Activated CD4-positive, alpha-beta T cell treated with anti-CD3 and anti-CD28 coated beads, Interleukin-2, amount 50 U/mL, for 16 hours (primary cell): ENCODE data around the gene SORCS2.

Experiments used
- DNase-seq: peaks from one replicate; pipeline ENCODE4 v3.0.0-alpha.2; 2020

The SORCS2 gene

DNA sequence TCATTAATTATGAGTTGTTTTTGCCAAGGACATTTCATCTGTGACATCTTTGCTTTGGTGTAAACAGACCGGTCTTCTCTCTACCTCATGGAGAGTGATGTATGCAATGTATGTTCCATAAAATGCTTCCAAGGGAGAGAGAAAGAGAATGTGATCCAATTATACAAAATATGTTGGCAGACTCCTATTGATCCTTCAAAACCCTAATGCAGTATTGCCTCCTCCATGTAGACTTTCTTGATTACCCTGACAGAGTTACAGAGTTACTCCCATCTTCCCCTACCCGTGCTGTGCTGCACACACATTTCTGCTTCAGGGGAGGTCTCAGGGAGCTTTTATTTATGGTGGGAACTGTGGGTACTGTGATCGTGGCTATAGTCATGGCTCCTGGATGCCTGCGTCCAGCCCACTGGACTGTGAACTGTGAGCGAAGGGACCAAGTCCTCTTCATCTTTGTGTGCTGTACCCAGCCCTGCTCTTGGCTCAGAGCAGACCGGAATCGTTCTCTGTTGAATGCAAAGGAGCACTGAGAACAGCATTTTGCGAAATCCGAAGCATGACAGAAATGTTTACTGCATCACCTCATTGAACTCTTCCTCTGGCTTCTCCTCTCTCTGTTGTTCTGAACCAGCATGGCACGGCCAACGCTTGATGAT lies 32.7 kb downstream of the SORCS2 start:
- DNase-seq: no peak

DNA sequence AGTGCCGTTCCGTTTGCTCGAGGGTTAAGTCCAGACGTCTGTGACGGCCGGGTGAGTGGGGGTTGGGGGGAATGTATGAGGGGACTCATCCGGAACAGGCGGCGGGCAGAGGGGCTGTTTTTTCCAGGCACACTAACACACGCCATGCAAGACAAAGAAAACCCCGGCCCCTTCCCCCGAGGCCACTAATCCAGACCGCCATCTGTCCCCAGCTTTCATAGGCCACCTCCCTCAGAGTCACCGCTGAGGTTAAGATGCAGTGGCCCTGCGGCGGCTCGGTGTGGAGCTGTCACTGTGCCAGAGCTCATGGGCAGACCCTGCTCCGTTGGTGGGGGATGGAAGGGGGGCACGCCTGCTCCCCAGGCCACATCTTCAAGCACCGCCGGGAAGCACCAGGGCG lies 34.1 kb downstream of the SORCS2 start:
- DNase-seq: no peak

DNA sequence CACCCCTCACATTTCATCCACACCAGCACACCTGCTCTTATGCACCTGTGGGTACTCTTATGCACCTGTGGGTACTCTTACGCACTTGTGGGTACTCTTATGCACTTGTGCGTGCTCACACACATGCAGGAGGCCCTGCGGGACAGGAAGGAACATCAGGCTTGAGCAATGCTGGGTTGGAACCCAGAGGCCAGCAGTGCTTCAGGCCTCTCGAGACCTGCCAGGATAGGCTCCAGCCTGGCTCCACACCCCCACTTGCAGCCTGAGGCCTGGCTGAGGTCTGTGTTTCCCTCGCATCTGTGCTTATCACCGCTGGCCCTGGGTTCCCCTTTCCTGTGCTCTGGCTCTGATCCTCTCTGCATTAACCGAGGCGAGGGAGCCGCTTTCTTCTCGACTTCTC lies 34.7 kb downstream of the SORCS2 start:
- DNase-seq: no peak

DNA sequence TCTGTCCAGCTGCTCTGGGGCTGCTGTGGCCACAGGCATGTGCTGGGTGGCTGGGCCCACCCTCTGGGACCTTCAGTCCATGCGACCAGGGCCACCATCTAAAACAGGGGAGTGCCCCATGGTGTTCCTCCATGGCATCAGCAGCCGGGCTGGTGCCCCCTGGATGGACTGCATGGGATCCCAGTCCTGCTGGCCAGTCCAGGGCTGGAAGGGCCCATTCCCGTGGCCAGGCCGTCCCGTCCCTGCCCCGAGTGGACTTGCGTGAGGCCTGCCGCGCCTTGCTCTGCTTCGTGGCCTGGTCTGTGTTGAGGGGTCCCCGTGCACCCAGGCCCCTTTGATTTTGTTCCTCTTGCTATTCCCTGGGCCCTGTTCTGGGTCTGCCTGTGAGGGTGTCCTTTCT lies 36.4 kb downstream of the SORCS2 start:
- DNase-seq: no peak

DNA sequence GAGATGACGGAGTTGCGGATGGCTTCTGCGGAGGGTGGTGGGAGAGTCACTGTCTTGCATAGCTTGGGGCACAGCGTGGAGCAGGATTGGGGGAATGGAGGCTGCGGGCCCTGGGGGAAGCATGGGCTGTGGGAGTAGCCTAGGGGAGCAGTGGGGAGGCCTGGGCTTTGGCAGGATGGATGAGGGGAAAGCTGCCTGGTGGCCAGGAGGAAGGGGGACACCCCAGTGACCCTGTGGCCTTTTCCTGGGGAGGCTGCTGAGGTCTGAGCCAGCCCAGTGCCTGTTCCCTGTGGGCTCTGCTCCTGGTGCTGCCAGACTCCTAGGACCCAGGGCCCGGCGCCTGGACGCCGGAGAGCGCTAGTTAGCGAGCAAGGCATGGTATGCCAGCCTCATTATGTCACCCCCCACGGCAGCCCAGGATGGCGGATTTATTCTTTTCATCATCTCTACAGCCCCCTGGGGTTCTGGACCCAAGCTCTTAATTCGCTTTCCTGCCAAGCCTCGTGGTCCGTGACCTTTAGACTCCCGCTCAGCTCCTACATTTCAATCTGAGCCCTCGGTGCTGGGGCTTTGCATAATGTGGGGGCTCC lies 39.8 kb downstream of the SORCS2 start:
- no peak for DNase-seq

DNA sequence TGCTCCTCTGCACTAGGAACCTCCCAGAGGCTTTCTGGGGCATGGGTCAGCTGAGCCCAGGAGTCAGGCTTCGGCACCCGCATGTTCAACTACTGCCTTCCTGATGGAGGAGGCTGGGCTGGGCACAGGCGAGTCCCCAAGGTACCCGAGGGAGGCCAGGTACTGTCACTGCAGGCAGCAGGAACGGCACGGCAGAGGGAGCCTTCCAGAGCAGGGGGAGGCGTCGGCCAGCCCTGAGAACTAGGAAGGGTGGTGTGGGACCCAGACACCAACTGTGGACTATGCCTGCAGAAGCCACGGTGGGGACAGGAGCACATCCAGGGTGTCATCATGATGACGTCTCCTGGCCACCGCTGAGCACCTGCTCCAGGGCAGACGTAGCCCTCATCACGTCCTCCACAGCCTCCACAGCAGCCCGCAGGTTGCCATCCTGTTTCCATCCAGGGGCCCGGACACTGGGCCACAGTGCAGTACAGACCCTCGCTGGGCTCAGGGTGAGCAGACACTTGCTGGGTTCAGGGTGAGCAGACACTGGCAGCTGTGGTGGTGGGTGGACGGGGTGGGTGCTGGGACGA lies 40.8 kb downstream of the SORCS2 start:
- DNase-seq: no peak

DNA sequence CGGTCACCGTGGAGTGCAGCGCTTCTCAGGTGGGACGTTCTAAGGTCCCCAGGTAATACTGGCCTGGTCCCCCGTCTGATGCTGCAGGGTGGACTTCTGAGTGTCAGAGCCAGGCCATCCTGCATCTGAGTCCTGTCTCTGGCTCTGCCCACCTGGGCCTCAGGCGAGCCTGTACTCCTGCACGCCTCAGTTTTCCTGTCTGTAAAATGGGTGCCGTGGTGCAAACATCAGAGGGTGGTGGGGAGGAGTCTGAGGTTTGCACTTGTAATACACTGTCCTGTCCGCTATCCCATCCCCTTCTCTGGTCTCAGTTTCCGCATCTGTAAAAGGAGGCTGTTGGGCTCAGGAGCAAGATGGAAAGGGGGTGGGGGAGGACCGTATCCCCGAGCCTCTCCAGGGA lies 41.3 kb downstream of the SORCS2 start:
- DNase-seq: no peak

DNA sequence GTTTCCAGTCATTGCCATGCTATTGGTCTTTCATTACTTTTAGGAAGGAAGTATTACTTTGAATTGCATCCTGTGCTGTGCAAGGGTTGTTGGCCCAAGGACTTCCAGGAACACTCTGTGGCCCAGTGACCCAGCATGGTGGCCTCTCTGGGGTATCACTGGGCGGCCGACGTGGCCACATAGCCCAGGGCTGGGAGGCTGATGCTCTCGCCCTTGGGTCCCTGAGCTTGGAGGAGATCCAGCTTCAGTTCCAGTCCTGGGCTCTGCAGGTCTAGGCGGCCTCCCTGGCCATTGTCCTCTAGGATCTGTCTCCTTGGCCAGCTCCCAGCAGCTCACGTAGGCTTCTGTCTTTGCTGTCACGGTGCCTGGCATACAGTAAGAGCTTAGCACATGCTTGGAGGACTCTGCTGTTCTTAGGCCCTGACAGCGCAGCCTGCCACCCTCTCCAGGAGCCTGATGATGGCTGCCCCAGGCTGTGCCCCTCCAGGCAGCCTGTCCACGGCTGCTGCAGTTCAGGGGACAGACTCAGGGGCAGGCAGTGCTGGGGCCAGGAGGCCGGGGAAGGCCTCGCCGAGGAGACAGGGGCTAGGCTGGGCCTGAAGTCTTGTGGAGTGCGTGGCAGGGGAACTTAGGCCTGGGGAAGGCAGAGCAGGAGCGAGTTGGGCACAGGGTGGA lies 42.2 kb downstream of the SORCS2 start:
- DNase-seq: no peak

DNA sequence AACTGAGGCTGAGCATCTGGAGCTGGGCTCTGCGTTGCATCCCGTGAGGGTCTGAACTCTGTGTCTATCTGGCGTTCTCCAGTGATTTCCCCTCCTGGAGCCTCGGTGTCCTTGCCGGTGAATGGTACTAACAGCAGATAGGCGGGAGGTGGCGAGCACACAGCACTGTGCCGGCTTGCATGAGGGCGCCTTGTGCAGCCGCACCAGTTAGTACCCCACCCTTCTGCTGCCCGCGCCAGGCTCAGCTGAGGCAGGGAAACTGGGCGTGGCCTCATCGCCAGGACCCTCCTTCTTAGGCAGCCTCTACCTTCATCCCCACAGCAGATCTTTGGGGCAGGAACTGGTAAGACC lies 42.7 kb downstream of the SORCS2 start:
- no peak for DNase-seq

DNA sequence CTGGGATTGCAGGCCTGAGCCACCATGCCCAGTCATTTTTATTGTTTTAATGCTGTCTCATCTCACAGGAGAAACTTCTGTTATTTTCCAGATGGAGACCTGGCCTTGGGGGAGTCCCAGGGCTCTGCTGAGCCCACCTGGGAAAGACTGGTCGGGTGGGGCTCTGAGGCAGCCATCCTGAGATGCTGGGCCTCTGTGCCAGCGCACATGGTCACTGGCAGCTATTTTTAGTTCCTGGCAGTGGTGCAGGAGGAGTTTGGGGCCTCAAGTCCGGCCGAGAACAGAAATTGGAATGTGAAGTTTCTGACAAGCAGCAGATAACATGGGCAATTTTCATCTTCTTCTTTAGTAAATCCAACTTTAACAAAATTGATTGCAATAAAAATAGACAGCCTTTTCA lies 44.5 kb downstream of the SORCS2 start:
- DNase-seq: no peak

DNA sequence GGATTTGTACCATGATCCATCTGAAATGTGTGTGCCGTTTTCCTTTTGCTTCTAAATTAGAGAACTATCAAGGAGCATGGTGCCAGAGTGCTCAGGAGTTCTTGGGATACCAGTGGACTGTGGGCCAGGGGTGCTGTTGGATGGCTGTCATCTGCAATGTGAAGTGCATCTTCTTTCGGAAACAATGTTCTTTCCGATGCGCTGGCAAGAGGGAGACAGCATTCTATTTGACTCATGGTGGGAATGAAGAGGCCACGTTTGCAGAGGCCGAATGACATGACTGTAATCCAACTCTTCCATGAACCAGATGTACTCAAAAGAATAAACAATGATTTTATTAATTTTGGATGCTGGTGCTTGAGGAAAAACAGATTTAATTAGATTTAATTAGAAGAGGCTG lies 45.5 kb downstream of the SORCS2 start:
- no peak for DNase-seq

DNA sequence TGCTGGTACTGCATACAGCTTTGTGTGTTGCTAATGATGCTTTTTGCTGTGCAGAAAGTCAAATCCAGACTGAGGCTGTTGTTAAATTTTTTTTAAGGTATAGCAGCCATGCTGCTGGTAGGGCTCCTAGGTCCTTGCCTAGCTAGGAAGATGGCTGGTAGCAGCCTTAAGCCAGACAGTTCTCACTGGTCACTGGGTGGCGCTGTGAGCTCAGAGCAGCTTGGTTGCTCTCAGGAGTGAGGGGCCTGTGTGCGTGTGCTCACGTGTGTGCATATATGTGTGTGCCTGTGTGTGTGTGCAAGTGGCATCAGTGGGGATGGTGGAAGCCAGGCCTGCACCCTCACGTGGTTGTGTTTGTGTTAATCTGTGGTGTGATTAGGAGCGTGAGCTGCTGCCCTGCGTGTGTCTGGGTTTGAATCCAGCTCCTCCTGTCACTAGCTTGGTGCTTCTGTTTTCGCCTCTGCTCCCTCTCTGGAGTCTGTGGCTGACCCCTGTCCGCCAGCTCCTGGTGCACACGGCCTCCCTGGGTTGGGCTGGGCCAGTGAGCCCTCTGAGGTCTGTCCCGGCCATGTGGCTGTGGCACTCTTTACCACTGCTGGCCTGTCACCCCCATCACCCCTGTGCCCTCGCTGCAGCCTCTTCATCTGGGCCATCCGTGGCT lies 46.1 kb downstream of the SORCS2 start:
- DNase-seq: no peak

DNA sequence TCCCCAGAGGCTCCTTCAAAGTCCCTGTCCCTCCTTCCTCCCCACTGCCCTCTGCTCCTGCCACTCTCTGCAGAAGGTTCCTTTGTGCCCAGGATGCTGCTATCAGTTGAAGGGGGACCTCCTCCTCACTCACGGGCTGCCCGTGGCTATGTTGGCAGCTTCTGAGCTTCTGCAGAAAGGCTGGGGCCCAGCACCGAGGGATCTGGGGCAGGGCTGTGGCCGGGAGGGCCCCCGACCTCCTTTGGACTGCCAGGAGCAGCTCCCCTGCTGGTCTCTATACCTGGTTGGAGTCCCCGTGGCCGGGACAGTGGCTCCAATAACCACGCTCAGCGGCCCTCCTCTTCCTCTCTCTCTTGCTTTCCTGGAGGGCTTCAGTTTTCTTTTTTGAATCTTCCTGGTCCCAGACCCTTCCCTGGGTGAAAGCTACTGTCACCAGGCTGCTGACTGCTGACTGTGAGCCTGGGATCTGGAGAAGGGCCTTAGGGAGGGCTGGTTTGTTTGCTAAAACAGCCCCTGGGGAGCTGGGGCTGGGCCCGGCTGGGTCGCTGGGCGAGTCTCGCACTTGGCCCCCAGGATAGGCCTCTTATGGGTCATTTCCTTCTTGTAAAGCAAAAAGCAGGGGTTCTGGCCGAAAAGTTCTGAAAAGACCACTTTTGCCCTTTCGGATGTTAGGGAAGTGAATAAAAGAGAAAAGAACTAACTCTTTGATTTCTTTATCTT lies 46.9 kb downstream of the SORCS2 start:
- no peak for DNase-seq

DNA sequence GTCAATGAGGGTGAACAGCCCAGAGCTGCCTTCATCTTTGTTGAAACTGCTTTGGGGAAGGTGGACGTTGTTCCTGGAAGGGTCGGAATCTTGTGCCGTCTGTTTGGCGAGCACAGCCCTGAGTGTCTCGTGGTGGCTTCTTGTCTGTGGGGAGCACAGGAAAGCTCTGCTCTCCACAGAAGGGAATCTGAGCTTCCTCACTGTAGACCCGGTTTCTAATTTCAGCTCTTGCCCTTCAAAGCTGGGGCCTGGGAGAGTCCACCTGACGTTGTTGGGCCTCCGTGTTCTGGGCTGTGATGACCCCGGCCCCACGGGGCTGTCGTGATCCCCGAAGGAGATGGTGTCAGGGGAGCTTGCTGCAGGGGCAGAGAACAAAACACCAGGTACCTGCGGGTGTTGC lies 47.5 kb downstream of the SORCS2 start:
- no peak for DNase-seq

DNA sequence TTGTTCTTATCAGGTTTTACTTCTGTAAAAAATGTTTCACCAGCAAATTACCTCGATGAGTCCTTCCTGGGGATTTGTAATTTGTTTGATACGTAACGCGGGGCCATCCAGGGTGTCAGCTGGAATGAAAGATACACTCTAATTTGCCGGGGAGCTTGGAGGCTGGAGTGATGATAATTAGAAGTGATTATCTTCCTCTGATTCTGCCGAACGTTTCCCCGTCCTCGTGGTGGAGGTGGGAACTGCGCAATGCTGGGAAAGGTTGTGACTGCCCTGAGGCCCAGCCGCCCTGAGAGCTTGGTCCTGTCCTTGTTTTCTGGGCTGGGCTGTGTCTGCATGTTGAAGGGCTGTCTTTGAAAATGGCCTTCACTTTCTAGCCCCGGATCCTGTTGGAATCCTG lies 48.0 kb downstream of the SORCS2 start:
- DNase-seq: no peak

DNA sequence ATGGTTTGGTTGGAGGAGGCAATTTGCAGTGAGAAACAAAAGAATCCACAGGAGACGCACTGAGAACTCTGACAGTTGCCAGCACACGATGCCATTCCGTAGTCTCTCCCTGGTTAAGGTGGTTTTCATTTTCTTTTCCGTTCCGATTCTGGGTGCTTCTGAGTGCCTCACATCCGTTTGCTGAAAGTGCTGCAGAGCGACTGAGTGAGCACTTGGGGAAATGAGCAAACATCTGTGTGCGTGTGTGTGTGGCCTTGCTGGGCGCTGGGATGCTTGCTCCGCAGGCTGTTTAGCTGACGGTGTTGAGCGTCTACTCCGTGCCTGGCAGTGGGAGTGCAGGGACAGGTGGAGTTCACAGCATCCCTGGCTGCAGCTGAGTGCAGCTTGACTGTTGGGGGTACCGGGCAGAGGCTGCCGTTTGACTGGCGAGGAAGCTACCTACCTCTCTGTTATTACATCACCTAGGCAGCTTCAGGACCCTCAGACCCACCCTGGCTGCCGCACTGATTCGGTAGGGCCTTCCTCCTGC lies 49.3 kb downstream of the SORCS2 start:
- no peak for DNase-seq

DNA sequence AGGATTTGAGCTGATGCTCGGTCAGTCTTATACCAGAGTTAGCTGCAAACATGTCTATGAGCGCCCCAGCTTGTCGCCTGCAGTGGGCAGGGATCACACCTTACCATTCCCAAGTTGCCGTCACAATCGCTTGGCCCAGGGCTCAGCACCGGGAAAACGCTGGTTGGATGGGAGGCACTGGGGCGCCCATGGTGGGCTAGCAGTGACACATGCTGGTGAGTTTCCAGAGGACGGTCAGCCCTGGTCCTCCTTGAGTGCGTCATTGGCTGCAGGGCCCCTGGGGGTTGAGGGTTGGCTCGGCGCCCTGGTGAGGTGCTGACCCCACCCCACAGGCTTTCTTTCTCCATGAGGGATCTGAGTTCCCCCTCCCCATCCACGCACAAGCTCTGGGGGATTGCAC lies 50.4 kb downstream of the SORCS2 start:
- no peak for DNase-seq

DNA sequence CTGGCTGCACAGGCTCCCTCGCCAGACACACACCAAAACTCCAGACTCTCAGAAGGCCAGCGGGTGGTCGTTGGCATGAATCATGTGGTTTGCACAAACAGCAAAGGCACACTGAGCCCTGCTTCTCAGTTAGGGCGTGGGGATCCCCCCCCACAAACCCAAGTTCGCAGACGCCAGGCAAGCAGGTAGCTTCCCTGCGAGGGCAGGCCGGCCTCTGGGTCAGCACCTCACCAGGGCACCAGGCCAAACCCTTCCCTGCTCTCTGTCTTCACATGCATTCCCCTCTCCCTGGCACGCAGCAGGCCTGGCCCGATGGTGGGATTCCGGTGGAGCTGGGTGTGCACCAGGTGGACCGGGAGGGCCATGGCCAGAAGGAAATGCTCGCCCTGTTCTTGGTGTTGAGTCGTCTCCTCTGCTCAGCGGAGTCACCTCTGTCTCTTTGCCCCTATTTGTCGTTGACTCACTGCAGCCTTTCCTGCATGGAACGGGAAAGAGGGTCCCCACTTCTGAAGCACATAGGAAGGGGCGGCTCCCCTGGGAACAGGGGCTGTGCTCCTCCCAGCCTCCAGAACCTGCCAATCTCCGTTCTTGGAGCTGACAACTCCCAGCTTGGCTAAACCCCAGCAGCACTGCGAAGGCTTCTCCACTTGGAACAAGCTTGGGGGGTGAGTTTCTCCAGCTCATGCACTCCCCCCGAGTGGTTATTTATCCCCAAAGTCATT lies 51.4 kb downstream of the SORCS2 start:
- no peak for DNase-seq

DNA sequence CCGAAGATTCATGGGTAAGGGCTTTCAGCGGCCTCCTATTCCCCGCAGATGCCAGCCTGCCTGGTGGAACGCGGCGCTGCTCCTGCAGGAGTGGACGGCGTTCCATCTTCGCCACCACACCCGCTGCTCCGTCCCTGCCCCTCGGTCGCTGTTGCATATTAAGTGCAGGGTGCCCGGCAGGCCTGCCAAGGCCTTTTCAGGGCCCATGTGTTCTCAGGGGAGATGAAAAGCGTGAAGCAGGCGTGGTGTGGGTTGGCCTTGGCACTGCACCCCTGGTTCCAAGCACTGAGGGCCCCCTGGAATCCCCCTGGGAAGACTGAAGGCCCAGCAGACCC lies 52.0 kb downstream of the SORCS2 start:
- no peak for DNase-seq

DNA sequence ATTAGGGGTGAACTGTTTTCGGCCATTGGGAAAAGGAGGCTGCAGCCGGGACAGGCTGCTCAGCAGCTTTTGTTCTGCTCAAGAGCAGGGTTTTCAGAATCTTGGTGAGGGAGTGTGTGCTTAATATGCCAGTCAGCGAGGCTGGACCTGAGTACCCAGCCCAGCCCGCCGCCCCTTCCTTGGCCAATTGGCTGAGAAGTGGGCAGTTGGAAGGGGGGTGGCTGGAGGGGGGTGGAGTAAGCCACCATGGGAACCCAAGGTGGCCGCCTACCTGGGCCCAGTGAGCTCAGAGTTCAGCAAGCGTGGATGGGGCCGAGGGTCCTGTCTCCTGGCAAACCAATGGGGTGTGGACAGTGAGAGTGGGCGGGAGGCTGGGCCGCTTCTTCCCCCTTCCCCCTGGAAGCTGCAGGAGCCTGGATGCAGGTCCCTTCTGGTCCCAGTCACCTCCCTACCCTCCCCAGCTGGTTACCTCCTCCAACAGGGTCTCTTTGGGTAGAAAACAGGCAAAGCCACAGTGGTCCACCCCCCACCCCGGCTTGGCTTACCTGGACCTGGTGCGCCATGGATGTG lies 52.5 kb downstream of the SORCS2 start:
- no peak for DNase-seq

DNA sequence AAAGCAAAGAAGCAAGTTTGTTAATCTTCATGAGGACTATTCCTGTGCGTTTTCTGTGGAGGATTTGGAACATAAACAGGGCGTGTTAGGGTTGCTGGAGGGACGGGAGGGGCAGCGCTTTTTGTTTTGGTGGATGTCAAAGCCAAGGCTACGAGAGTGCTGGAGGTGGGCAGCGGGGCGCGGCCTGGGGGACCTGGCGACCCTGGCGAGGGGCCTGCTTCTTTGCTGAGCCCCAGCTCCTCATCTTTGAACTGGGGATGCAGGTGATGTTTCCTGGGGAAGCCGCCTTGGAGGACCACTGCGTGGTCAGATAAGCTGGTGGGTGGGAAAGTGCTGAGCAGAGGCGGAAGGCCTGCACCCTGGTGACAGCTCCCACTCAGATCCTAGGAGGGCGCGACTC lies 55.2 kb downstream of the SORCS2 start:
- no peak for DNase-seq

DNA sequence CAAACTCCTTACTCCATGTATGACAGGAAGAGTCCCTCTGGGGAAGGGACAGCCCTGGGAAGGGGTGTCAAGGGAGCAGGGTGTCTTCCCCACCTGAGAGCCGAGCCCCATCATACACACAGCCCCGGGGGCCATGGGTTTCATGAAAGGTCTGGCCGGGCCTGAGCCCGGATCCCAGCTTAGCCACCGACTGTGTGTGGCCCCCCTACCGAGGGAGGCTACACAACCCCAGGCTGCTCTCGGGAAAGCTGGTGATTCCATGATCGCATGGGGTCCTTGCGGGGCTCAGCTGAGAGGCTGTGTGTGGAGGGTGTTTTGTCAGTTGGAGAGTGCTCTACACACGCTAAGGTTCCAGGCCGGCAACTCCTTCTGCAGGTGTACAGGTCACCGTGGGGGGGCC lies 55.6 kb downstream of the SORCS2 start:
- no peak for DNase-seq
